CD4-positive, alpha-beta T cell treated with Interleukin-17A for 1 hour (primary cell): ENCODE data around the gene OR13D1.
A peak's percentile ranks its signal among the peaks of the same experiment; 100 is the strongest.
"Not testable (repeated sequence)": the region's sequence is repeated elsewhere in the genome, so short reads cannot be mapped to it uniquely, and the experiment has no call there.

Experiments
- DNase-seq: peaks from one replicate; pipeline ENCODE4 v3.0.0-alpha.2; 2020

The OR13D1 gene

GRCh38 chr9:104694218-104694617 lies at the start of gene OR13D1:
TSS of gene OR13D1 (plus strand) at chr9:104694518. CDS start at chr9:104694518, 0 bp downstream.
- no peak for DNase-seq

GRCh38 chr9:104658496-104659195 lies 35.7 kb upstream of the OR13D1 start:
- no peak for DNase-seq

- DNase-seq = no peak
Measured at GRCh38 chr9:104675611-104676010, 18.7 kb upstream of the OR13D1 start.

GRCh38 chr9:104682642-104683041 lies 11.7 kb upstream of the OR13D1 start:
- DNase-seq = peak; percentile 21

- no peak for DNase-seq
Measured at GRCh38 chr9:104686081-104686480, 8.2 kb upstream of the OR13D1 start.

- DNase-seq = no peak
Measured at GRCh38 chr9:104700306-104700705, 6.0 kb downstream of the OR13D1 start.

- DNase-seq = not testable (repeated sequence)
Measured at GRCh38 chr9:104708737-104709136, 14.4 kb downstream of the OR13D1 start.

- DNase-seq = no peak
Measured at GRCh38 chr9:104711604-104712003, 17.3 kb downstream of the OR13D1 start.

- no peak for DNase-seq
Measured at GRCh38 chr9:104725014-104725413, 30.7 kb downstream of the OR13D1 start.

- no peak for DNase-seq
Measured at GRCh38 chr9:104738452-104738851, 44.1 kb downstream of the OR13D1 start.

- no peak for DNase-seq
Measured at GRCh38 chr9:104740621-104741020, 46.3 kb downstream of the OR13D1 start.

- peak; percentile 80 for DNase-seq
Measured at GRCh38 chr9:104743376-104743985, 49.2 kb downstream of the OR13D1 start.
